IMR-90 (cell line): ENCODE data around the gene TAF1B. TPM values are rescaled to one million over a fixed set of nuclear protein-coding genes. Genes with fewer than 3 reads are reported as not detected.

Experiments used
- ATAC-seq: fragments of 200-7000 bp; cut with Tn5 transposase; 2 replicates; pipeline ENCODE4 v1.9.1; 2020; ENCODE audit warnings: low read depth, mild to moderate bottlenecking, moderate library complexity
- BruUV-seq: library from RNA; stranded (reverse); fragments of 400-500 nt; replicated peaks from 2 replicates; lab custom pipeline; 2021; lab: Mats Ljungman, UMichigan
- CTCF ChIA-PET: fragments of 300-600 bp; formaldehyde crosslinking; extraction: SDS; loops from one replicate; lab custom pipeline; 2021; ENCODE audit warnings: antibody characterized with exemption; lab: Yijun Ruan, JAX
- POLR2A ChIA-PET: fragments of 300-600 bp; sonication (Branson Sonifier 250); formaldehyde crosslinking; loops from one replicate; lab custom pipeline; 2022; ENCODE audit warnings: antibody characterized with exemption; ENCODE audit not compliant: unreplicated experiment; lab: Charles Lee
- DNase-seq: peaks from one replicate; pipeline ENCODE4 v3.0.0; 2013
- H2AFZ ChIP-seq: replicated peaks from 2 replicates; pipeline ENCODE3; 2013; ENCODE audit warnings: low read length, mild to moderate bottlenecking; ENCODE audit not compliant: poor library complexity
- H2AK5ac ChIP-seq: 2 replicates; pipeline ENCODE4 v1.6.1; 2013; ENCODE audit warnings: low read depth, low read length, inconsistent platforms
- H2AK9ac ChIP-seq: replicated peaks from 2 replicates; pipeline ENCODE3; 2013; ENCODE audit warnings: mild to moderate bottlenecking, low read depth, low read length, moderate library complexity; ENCODE audit not compliant: poor library complexity
- H2BK120ac ChIP-seq: 2 replicates; pipeline ENCODE4 v1.6.1; 2013; ENCODE audit warnings: low read depth, low read length, inconsistent platforms
- H2BK15ac ChIP-seq: 3 replicates; pipeline ENCODE4 v1.6.1; 2013; ENCODE audit warnings: low read depth, low read length, inconsistent platforms
- H2BK20ac ChIP-seq: 2 replicates; pipeline ENCODE4 v1.6.1; 2013; ENCODE audit warnings: low read depth, mild to moderate bottlenecking, inconsistent platforms, low read length, moderate library complexity
- H2BK5ac ChIP-seq: 2 replicates; pipeline ENCODE4 v1.6.1; 2013; ENCODE audit warnings: mild to moderate bottlenecking, low read depth, low read length, inconsistent platforms; ENCODE audit not compliant: poor library complexity, severe bottlenecking
- H3K14ac ChIP-seq: replicated peaks from 2 replicates; pipeline ENCODE4 v1.6.1; 2013; ENCODE audit warnings: low read depth, low read length, inconsistent platforms
- H3K18ac ChIP-seq: 2 replicates; pipeline ENCODE4 v1.6.1; 2013; ENCODE audit warnings: low read depth, low read length, control low read depth
- H3K23ac ChIP-seq: 2 replicates; pipeline ENCODE4 v1.6.1; 2013; ENCODE audit warnings: low read depth, low read length, inconsistent platforms
- H3K27ac ChIP-seq: 2 replicates; pipeline ENCODE4 v1.5.1; 2013; ENCODE audit warnings: mild to moderate bottlenecking, control low read depth, low read length; ENCODE audit not compliant: insufficient read depth
- H3K27me3 ChIP-seq: 2 replicates; pipeline ENCODE4 v1.6.1; 2013; ENCODE audit warnings: low read length; ENCODE audit not compliant: control insufficient read depth, insufficient read depth
- H3K36me3 ChIP-seq: 2 replicates; pipeline ENCODE4 v1.6.1; 2013; ENCODE audit warnings: low read length, mixed read lengths; ENCODE audit not compliant: control insufficient read depth, insufficient read depth
- H3K4ac ChIP-seq: 2 replicates; pipeline ENCODE4 v1.6.1; 2013; ENCODE audit warnings: low read depth, low read length, inconsistent platforms
- H3K4me1 ChIP-seq: 2 replicates; pipeline ENCODE4 v1.6.1; 2013; ENCODE audit warnings: low read length, mixed read lengths; ENCODE audit not compliant: control insufficient read depth, insufficient read depth
- H3K4me2 ChIP-seq: 2 replicates; pipeline ENCODE4 v1.6.1; 2013; ENCODE audit warnings: low read depth, mild to moderate bottlenecking, control low read depth, low read length, moderate library complexity
- H3K4me3 ChIP-seq: 2 replicates; pipeline ENCODE4 v1.5.1; 2013; ENCODE audit warnings: low read depth, mild to moderate bottlenecking, control low read depth, low read length, moderate library complexity; ENCODE audit not compliant: insufficient read depth
- H3K56ac ChIP-seq: 2 replicates; pipeline ENCODE4 v1.6.1; 2013; ENCODE audit warnings: low read length, inconsistent platforms; ENCODE audit not compliant: insufficient read depth; ENCODE audit errors: extremely low read depth
- H3K79me1 ChIP-seq, 2 experiments: 2 replicates each; pipeline ENCODE4 v1.6.1; 2013; ENCODE audit warnings: low read length in 2 of 2, inconsistent platforms in 1 of 2, low read depth in 1 of 2
- H3K9ac ChIP-seq: 2 replicates; pipeline ENCODE4 v1.6.1; 2013; ENCODE audit warnings: low read depth, low read length, control low read depth
- H3K9me1 ChIP-seq: 2 replicates; pipeline ENCODE4 v1.6.1; 2013; ENCODE audit warnings: low read length, inconsistent platforms; ENCODE audit not compliant: insufficient read depth
- H3K9me3 ChIP-seq: 2 replicates; pipeline ENCODE4 v1.6.1; 2013; ENCODE audit warnings: low read length; ENCODE audit not compliant: control insufficient read depth, insufficient read depth
- H4K20me1 ChIP-seq: 2 replicates; pipeline ENCODE4 v1.6.1; 2013; ENCODE audit warnings: low read length, inconsistent platforms; ENCODE audit not compliant: insufficient read depth
- H4K5ac ChIP-seq: 2 replicates; pipeline ENCODE4 v1.6.1; 2013; ENCODE audit warnings: mild to moderate bottlenecking, low read depth, low read length, control low read depth
- H4K8ac ChIP-seq, 2 experiments: 2 replicates each; pipeline ENCODE4 v1.6.1; 2013; ENCODE audit warnings: low read depth in 2 of 2, low read length in 2 of 2, control low read depth in 1 of 2, inconsistent platforms in 1 of 2
- H4K91ac ChIP-seq: 2 replicates; pipeline ENCODE4 v1.6.1; 2013; ENCODE audit warnings: low read depth, low read length, inconsistent platforms; ENCODE audit not compliant: insufficient read depth
- BHLHE40 ChIP-seq: fragments of 150-350 bp; IDR thresholded peaks from 2 replicates; pipeline ENCODE4 v1.6.1; 2016; ENCODE audit warnings: mild to moderate bottlenecking, low read depth, low read length
- CEBPB ChIP-seq: IDR thresholded peaks from 2 replicates; pipeline ENCODE4 v1.6.1; 2012; ENCODE audit warnings: low read depth, low read length, improper control_type of control experiment
- CHD1 ChIP-seq: IDR thresholded peaks from 2 replicates; pipeline ENCODE4 v1.6.1; 2012; ENCODE audit warnings: low read depth, low read length, improper control_type of control experiment
- CTCF ChIP-seq: conservative IDR thresholded peaks from 2 replicates; pipeline ENCODE4 v1.5.1; 2012; ENCODE audit warnings: mild to moderate bottlenecking, low read depth, low read length, improper control_type of control experiment
- FOS ChIP-seq: fragments of 150-350 bp; IDR thresholded peaks from 2 replicates; pipeline ENCODE4 v1.6.1; 2016; ENCODE audit warnings: low read depth, low read length
- MAFK ChIP-seq: IDR thresholded peaks from 2 replicates; pipeline ENCODE4 v1.6.1; 2012; ENCODE audit warnings: low read depth, low read length, improper control_type of control experiment
- MAZ ChIP-seq: IDR thresholded peaks from 2 replicates; pipeline ENCODE4 v1.6.1; 2012; ENCODE audit warnings: low read depth, mild to moderate bottlenecking, low read length, improper control_type of control experiment, moderate library complexity, borderline replicate concordance
- MXI1 ChIP-seq: IDR thresholded peaks from 2 replicates; pipeline ENCODE4 v1.6.1; 2012; ENCODE audit warnings: low read depth, mild to moderate bottlenecking, low read length, moderate library complexity, borderline replicate concordance
- NFE2L2 ChIP-seq: fragments of 150-350 bp; IDR thresholded peaks from 2 replicates; pipeline ENCODE4 v1.6.1; 2016; ENCODE audit warnings: low read depth, mild to moderate bottlenecking, low read length
- POLR2A ChIP-seq: IDR thresholded peaks from 2 replicates; pipeline ENCODE4 v1.6.1; 2012; ENCODE audit warnings: mild to moderate bottlenecking, low read depth, low read length
- RAD21 ChIP-seq: IDR thresholded peaks from 2 replicates; pipeline ENCODE4 v1.6.1; 2012; ENCODE audit warnings: low read length, improper control_type of control experiment
- RCOR1 ChIP-seq: IDR thresholded peaks from 2 replicates; pipeline ENCODE4 v1.6.1; 2012; ENCODE audit warnings: mild to moderate bottlenecking, low read length, improper control_type of control experiment; ENCODE audit not compliant: insufficient replicate concordance
- RFX5 ChIP-seq: IDR thresholded peaks from 2 replicates; pipeline ENCODE4 v1.8.0; 2012; ENCODE audit warnings: low read depth, mild to moderate bottlenecking, low read length, moderate library complexity
- SMC3 ChIP-seq: fragments of 150-350 bp; IDR thresholded peaks from 2 replicates; pipeline ENCODE4 v1.6.1; 2016; ENCODE audit warnings: low read depth, mild to moderate bottlenecking, antibody characterized with exemption, low read length, moderate library complexity
- WGBS, 2 experiments: methylation state at CpG; one replicate each; pipeline versions ENCODE4 v1.1.5 to v1.1.7; 2013; ENCODE audit warnings: missing lambda C conversion rate in 2 of 2; ENCODE audit not compliant: insufficient read length in 1 of 2; ENCODE audit errors: extremely low coverage in 2 of 2; 5-methylcytosine and 5-hydroxymethylcytosine counted together
- dilution Hi-C: fragments of 300-500 bp; cut with HindIII; formaldehyde crosslinking; loops from one replicate; pipeline ENCODE4 v1.14.3; 2018; ENCODE audit warnings: low sequenced_read_pairs; ENCODE audit not compliant: unreplicated experiment
- in situ Hi-C: fragments of 300-500 bp; cut with MboI; formaldehyde crosslinking; loops from 3 replicates; pipeline ENCODE4 v1.14.3; 2019; ENCODE audit warnings: low sequenced_read_pairs, inconsistent platforms, mixed read lengths
- intact Hi-C: fragments of 100-400 bp; cut with micrococcal nuclease; formaldehyde crosslinking; loops from 2 replicates; pipeline ENCODE4 v1.10.0; 2022
- polyA plus RNA-seq, 3 experiments: library from polyadenylated mRNA; depleted of rRNA; stranded (reverse); fragments of >200 nt; gene quantifications; 2 replicates each; pipeline ENCODE4 v1.2.3, GENCODE V29; 2012; ENCODE audit warnings: low replicate concordance in 1 of 3
- total RNA-seq: library from RNA; depleted of rRNA; stranded (reverse); fragments of >200 nt; gene quantifications from 2 replicates; pipeline ENCODE4 v1.2.3, GENCODE V29; 2012
- TF ChIP-seq, protein P1 (sequence below): fragments of 150-350 bp; IDR thresholded peaks from 2 replicates; pipeline ENCODE4 v1.6.1; 2016; ENCODE audit warnings: low read depth, mild to moderate bottlenecking, low read length, moderate library complexity, borderline replicate concordance
- TF ChIP-seq, protein P2 (sequence below): fragments of 150-350 bp; IDR thresholded peaks from 2 replicates; pipeline ENCODE4 v1.6.1; 2017; ENCODE audit warnings: mild to moderate bottlenecking, antibody characterized with exemption, low read length, low read depth

Gene TAF1B
- total and polyA plus RNA-seq, 2 of the 4 experiments (the other 2 are of a cell fraction), result 8.4 to 19.9 TPM

GRCh38 chr2:9912468-9912867 is 69.2 kb downstream of the TAF1B start:
- Histone ChIP-seq H3K79me1 (peaks cover 4 to 13% of the 10 kb centered on the region in 2 experiments; a peak in 2 of 4 replicates), H3K9me3 (no peaks in the 10 kb centered on the region), H2AK9ac (no peak overlapping the region), H3K23ac (no peak overlapping the region), H3K9ac (no peak overlapping the region), H3K27me3 (no peaks in the 10 kb centered on the region), H2BK20ac (no peak overlapping the region), H4K8ac (no peak overlapping the region), H3K27ac (no peak overlapping the region), H3K4me1 (peaks cover 5% of the 10 kb centered on the region), H3K14ac (no peak overlapping the region), H2AK5ac (no peak overlapping the region), H2AFZ (no peak overlapping the region), H2BK120ac (no peak overlapping the region), H2BK15ac (no peak overlapping the region), H4K20me1 (peaks cover 3% of the 10 kb centered on the region; the same call in 1 of the 2 replicates), H3K18ac (no peak overlapping the region), H3K36me3 (peaks cover 4% of the 10 kb centered on the region), H2BK5ac (no peak overlapping the region), H3K4ac (no peak overlapping the region), H3K4me2 (no peak overlapping the region), H4K91ac (no peak overlapping the region), H3K4me3 (no peak overlapping the region), H4K5ac (no peak overlapping the region), H3K9me1 (peaks cover 9% of the 10 kb centered on the region), H3K56ac (no peak overlapping the region)
- ChIA-PET POLR2A (no interaction called here), CTCF (no interaction called here)
- ATAC-seq (no peak), DNase-seq (no peak)
- intact Hi-C loops, result no loop called here
- dilution Hi-C loops, result no loop called here
- no CpG with 5 or more reads among the region's 4 CpGs for WGBS, 2 experiments
- BruUV-seq, result no TSS peak
- in situ Hi-C loops, result no loop called here
- TF ChIP-seq NFE2L2, result no peak
- TF ChIP-seq RFX5, result no peak
- no peak for TF ChIP-seq MXI1
- TF ChIP-seq MAFK, result no peak
- no peak for TF ChIP-seq CTCF
- TF ChIP-seq, protein P1, sequence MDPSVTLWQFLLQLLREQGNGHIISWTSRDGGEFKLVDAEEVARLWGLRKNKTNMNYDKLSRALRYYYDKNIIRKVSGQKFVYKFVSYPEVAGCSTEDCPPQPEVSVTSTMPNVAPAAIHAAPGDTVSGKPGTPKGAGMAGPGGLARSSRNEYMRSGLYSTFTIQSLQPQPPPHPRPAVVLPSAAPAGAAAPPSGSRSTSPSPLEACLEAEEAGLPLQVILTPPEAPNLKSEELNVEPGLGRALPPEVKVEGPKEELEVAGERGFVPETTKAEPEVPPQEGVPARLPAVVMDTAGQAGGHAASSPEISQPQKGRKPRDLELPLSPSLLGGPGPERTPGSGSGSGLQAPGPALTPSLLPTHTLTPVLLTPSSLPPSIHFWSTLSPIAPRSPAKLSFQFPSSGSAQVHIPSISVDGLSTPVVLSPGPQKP, result no peak
- TF ChIP-seq FOS, result no peak
- TF ChIP-seq CEBPB, result no peak
- TF ChIP-seq, protein P2, sequence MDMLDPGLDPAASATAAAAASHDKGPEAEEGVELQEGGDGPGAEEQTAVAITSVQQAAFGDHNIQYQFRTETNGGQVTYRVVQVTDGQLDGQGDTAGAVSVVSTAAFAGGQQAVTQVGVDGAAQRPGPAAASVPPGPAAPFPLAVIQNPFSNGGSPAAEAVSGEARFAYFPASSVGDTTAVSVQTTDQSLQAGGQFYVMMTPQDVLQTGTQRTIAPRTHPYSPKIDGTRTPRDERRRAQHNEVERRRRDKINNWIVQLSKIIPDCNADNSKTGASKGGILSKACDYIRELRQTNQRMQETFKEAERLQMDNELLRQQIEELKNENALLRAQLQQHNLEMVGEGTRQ, result no peak
- no peak for TF ChIP-seq POLR2A
- TF ChIP-seq RCOR1, result no peak
- no peak for TF ChIP-seq CHD1
- no peak for TF ChIP-seq BHLHE40
- no peak for TF ChIP-seq RAD21
- TF ChIP-seq SMC3, result no peak
- no peak for TF ChIP-seq MAZ
